T-helper 1 cell treated with Interleukin-12 subunit alpha and Interleukin-12 subunit beta and Interleukin-4 antibody, amounts not matched to agents 30 ng/mL and 1 ng/mL, for 36 hours (primary cell): ENCODE measurements around the gene NDUFAF7. TPM values are rescaled to one million over a fixed set of nuclear protein-coding genes. Genes with fewer than 3 reads are reported as not detected.
"Not testable (repeated sequence)": the region's sequence is repeated elsewhere in the genome, so short reads cannot be mapped to it uniquely, and the experiment has no call there.

ENCODE experiments used
- intact Hi-C: fragments of 100-400 bp; cut with micrococcal nuclease; formaldehyde crosslinking; loops from one replicate; pipeline ENCODE4 v1.15.1; 2024
- total RNA-seq: library from RNA; stranded (reverse); gene quantifications from 2 replicates; pipeline ENCODE4 v1.2.3, GENCODE V29; 2022

The NDUFAF7 gene
- total RNA-seq, result 21.7 and 22.6 TPM in 2 replicates

DNA sequence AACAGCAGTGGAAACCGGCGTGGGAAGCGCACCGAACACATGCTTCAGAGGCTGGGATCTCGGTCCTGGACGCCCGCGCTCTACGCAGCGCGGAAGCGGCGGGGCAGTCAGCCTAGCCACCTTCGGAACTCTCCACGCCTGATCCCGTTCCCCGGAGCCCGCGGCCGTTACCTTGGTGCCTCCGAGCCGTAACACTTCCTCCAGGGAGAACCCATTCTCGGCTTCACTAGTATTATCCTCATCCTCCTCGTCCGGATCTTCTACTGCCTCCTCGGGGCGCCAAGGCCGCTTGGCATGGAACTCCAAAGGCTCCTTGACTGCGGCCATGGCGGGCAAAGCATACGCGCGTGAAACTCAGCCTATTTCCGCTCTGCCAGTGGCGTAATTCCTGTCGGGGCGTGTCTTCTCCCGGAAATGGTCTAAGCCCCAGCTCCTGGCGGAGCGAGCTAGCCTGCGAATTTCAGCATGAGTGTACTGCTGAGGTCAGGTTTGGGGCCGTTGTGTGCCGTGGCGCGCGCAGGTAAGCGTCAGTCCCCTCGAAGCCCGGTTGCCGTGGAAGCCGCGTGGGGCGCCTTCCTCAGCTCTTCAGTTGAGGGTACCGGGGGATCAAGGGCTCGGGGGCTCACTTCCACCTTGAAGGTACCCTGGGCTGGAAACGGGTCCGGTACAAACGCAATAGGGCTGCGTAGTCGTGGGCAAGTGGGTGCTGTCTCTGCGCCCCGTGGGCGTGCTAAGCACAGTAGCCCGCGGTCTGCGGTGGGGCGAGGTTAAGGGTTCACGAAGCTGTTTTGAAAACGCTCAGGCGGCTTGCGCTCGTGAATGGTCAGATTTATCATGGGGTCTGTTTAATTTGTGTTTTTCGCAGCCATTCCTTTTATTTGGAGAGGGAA is at the start of gene NDUFAF7, which contains the start of gene CEBPZ:
Gene NDUFAF7, plus strand, starts transcription at position 418 of the 890 bp plus-strand sequence. Its CDS starts 48 bp downstream, at position 466.
Gene CEBPZ, minus strand, starts transcription at position 356 of the 890 bp plus-strand sequence. Its CDS starts 29 bp downstream, at position 327.
- intact Hi-C loops, result loop anchor here (1.0 to 5.0 kb wide), 13 partner anchors 13 to 1521 kb away; partner anchors contain the start of genes CEBPZOS, PRKD3, SRSF7 and STRN

DNA sequence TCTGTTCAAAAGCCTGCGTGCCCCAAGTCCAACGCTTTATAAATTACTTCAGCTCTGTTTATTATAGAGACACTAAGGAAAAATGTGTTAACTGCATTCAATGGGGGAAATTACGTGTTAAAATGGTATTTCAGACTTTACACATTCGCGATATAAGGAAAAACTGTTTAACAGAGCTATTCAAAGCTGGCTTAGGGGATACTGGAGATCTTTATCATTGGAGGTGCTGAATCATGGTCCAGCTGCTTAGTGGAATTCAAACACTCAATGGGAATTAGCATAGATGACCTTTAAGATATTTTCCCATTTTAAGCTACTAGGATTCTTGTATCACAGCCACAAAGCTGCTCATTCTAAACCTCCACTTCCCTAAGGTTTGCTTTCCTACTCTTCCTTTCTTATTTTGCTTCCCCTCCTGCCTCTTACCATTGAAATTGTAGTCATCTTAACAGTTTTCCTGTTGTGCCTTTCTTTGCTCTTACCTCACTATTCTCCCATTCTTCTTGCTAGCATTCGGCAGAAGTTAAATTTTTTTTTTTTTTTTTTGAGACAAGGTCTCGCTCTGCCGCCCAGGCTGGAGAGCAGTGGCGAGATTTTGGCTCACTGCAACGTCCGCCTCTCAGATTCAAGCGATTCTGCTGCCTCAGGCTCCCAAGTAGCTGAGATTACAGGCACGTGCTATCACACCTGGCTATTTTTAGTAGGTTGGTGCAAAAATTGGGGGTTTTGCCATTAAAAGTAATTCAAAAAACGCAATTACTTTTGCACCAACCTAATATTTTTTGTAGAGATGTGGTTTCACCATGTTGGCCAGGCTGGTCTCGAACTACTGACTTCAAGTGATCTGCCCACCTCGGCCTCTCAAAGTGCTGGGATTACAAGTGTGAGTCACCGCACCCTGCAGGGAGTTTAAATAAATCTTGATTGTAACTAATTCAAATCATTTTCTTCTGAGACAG is 49.5 kb upstream of the NDUFAF7 start:
- intact Hi-C loops, result no loop called here

- intact Hi-C loops, result no loop called here
Observed at GRCh38 chr2:37188570-37188969, 42.9 kb upstream of the NDUFAF7 start, which contains the start of gene SULT6B1. Gene SULT6B1 (minus strand): TSS chr2:37188670. CDS start chr2:37188640, 30 bp downstream.

- intact Hi-C loops, result no loop called here
Observed at GRCh38 chr2:37189452-37190153, 41.9 kb upstream of the NDUFAF7 start.

DNA sequence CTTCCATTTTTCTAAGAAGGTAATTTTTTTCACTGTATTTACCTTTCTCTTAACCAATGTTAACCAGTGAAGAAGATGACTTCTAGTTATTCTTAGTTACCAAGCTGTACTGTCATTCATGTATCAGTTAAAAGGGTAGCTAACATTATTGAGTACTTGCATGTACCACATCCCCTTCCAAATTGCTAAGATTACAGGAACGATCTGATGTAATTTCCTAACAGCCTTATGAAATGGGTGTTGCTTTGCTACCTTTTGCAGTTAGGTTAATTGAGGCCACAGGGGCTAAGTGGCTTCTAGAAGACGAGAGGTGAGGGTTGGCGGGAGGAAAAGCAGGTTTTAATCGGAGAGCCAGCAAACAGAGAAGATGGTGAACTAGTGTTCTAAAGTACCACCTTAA is 41.2 kb upstream of the NDUFAF7 start:
- intact Hi-C loops, result no loop called here

DNA sequence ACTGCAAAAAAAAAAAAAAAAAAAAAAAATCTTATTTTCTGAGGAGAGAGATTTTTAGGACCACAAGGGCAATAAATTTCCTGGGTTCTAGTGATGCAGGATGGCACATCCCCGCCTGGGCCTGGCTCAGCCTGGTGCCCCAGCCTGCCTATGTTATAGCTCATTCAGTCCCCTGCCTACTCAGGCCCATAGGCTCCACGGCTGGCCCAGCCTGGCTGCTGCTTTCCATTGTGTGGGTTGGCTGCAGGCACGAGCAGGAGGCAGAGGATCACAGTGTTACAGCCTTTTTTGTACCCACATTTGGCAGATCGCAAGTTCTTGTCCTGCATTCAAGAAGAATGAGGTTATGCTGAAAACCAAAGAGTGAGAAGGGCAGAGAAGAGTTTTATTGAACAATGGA is 40.2 kb upstream of the NDUFAF7 start:
- intact Hi-C loops, result no loop called here

DNA sequence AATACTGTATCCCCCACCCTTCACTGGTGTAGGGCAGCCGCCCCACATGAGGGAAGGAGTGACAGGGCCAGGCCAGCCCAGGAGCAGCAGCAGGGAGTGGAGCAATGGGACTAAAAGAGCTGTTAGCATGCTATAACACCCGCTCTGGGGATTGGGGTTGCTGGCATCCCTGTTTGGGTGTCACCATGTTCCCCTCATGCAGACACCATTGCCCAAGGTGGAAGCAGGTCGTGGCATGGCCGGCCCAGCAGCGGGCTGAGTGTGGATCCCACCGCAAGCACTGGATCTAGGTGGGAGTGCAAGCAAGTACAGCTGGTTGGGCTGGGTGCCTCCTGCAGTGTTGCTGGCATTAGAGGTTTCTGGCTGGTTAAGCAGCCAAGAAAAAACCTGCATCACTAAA is 39.7 kb upstream of the NDUFAF7 start:
- intact Hi-C loops, result no loop called here

DNA sequence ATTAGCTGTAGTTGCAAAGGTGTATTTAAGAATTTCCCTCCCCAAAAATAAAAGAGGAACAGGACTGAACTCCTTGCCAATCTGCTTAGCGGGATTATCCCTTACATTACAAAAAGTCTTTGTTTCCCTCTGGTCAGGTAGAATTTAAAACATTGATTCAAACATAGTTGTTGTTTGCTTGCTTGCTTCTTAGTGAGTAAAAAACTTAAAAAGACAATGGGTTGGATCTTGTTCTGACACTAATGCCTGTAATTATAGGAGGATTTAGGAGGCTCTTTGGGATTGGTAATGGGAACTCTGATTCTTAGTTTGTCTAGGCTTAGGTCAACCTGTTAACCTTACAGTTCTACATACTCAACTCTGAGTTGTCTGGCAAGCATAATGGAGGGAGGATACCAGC is 38.9 kb upstream of the NDUFAF7 start:
- intact Hi-C loops, result no loop called here

GRCh38 chr2:37195862-37196319 is 35.6 kb upstream of the NDUFAF7 start:
- intact Hi-C loops, result loop anchor here (1.0 to 2.0 kb wide), 7 partner anchors 35 to 729 kb away; partner anchors contain the start of genes CEBPZ, GPATCH11, HEATR5B and NDUFAF7

GRCh38 chr2:37196320-37197195 is 34.9 kb upstream of the NDUFAF7 start, which contains the start of gene CEBPZOS:
Gene CEBPZOS (plus strand): TSS chr2:37196496. CDS start chr2:37199705, 3,209 bp downstream.
- intact Hi-C loops, result loop anchor here (1.0 to 2.0 kb wide), 7 partner anchors 35 to 729 kb away; partner anchors contain the start of genes CEBPZ, GPATCH11, HEATR5B and NDUFAF7

- intact Hi-C loops, result no loop called here
Observed at GRCh38 chr2:37198681-37199065, 32.8 kb upstream of the NDUFAF7 start.

- intact Hi-C loops, result no loop called here
Observed at GRCh38 chr2:37201208-37201607, 30.2 kb upstream of the NDUFAF7 start.

GRCh38 chr2:37201766-37202165 is 29.7 kb upstream of the NDUFAF7 start:
- intact Hi-C loops, result no loop called here

GRCh38 chr2:37203708-37204107 is 27.8 kb upstream of the NDUFAF7 start:
- intact Hi-C loops, result no loop called here

- intact Hi-C loops, result not testable (repeated sequence)
Observed at GRCh38 chr2:37205071-37205661, 26.3 kb upstream of the NDUFAF7 start.

DNA sequence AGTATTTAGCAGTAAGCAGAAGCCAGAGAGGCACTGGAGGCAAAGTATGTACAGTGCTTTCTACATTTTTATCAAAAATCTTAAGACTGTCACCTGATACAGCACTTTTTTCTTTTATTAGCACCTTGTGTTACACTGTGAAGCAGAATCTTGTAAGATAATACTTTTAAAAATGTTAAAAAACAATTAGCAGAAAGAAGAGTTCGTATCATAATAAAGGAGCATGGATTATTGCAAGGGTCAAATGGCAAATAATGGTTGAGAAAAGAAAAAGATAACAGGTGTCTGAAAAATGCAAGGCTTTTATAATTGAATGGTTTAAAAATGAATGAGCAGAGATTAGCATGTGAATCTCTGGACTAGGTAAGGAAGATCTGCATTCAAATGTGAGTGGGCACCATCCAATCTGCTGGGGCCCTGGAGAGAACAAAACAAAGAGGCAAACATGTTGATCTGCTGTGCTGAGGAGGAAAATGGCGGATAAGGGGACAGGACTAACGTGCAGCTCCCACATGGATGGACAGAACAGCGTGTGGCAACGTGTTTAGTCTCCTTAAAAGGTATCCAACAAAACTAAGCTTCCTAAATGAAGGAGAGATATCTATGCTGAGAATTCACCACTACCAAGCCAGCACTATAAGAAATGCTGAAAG is 25.6 kb upstream of the NDUFAF7 start:
- intact Hi-C loops, result no loop called here

DNA sequence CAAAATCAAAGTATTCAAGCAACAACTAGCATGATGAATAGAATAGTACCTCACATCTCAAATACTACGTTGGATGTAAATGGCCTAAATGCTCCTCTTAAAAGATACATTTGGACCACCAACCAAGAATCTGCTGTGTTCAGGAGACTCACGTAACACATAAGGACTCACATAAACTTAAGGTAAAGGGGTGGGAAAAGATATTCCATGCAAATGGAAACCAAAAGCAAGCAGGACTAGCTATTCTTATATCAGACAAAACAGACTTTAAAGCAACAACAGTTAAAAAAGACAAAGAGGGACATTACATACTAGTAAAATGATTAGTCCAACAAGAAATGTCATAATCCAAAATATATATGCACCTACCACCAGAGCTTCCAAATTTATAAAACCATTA is 24.7 kb upstream of the NDUFAF7 start:
- intact Hi-C loops, result not testable (repeated sequence)

GRCh38 chr2:37211212-37211611 is 20.2 kb upstream of the NDUFAF7 start:
- intact Hi-C loops, result no loop called here

GRCh38 chr2:37211939-37212338 is 19.5 kb upstream of the NDUFAF7 start:
- intact Hi-C loops, result no loop called here
